ENCODE measurements around the gene MARCHF2.

Gene MARCHF2

GRCh38 chr19:8444677-8445487 lies 31.8 kb downstream of the MARCHF2 start, which contains the start of gene HNRNPM:
Gene HNRNPM (plus strand): TSS chr19:8444975. CDS start chr19:8444999, 24 bp downstream.
- peak; percentile 47; the same call in 1 of the 2 replicates for TF ChIP-seq TEAD4 (IDR thresholded peaks at IDR 0.05)
- TF ChIP-seq TCF12 (IDR thresholded peaks at IDR 0.05; ENCODE audit: low read depth), result peak; percentile 35; the same call in 1 of the 2 replicates
- TF ChIP-seq, protein P1, sequence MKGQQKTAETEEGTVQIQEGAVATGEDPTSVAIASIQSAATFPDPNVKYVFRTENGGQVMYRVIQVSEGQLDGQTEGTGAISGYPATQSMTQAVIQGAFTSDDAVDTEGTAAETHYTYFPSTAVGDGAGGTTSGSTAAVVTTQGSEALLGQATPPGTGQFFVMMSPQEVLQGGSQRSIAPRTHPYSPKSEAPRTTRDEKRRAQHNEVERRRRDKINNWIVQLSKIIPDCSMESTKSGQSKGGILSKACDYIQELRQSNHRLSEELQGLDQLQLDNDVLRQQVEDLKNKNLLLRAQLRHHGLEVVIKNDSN (IDR thresholded peaks at IDR 0.05), result peak; percentile 97
- TF ChIP-seq, protein P2, sequence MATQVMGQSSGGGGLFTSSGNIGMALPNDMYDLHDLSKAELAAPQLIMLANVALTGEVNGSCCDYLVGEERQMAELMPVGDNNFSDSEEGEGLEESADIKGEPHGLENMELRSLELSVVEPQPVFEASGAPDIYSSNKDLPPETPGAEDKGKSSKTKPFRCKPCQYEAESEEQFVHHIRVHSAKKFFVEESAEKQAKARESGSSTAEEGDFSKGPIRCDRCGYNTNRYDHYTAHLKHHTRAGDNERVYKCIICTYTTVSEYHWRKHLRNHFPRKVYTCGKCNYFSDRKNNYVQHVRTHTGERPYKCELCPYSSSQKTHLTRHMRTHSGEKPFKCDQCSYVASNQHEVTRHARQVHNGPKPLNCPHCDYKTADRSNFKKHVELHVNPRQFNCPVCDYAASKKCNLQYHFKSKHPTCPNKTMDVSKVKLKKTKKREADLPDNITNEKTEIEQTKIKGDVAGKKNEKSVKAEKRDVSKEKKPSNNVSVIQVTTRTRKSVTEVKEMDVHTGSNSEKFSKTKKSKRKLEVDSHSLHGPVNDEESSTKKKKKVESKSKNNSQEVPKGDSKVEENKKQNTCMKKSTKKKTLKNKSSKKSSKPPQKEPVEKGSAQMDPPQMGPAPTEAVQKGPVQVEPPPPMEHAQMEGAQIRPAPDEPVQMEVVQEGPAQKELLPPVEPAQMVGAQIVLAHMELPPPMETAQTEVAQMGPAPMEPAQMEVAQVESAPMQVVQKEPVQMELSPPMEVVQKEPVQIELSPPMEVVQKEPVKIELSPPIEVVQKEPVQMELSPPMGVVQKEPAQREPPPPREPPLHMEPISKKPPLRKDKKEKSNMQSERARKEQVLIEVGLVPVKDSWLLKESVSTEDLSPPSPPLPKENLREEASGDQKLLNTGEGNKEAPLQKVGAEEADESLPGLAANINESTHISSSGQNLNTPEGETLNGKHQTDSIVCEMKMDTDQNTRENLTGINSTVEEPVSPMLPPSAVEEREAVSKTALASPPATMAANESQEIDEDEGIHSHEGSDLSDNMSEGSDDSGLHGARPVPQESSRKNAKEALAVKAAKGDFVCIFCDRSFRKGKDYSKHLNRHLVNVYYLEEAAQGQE (IDR thresholded peaks at IDR 0.05; ENCODE audit: low read depth), result 0 out of 2 replicates have a peak, but pooled peaks have one; percentile 13
- TF ChIP-seq CREB1 (IDR thresholded peaks at IDR 0.05; ENCODE audit: low read depth), result no peak
- peak; percentile 98 for TF ChIP-seq YY1 (IDR thresholded peaks at IDR 0.05; ENCODE audit: low read depth)
- TF ChIP-seq TAF1 (IDR thresholded peaks at IDR 0.05; ENCODE audit: low read depth), result peak; percentile 98
- TF ChIP-seq, protein P3, sequence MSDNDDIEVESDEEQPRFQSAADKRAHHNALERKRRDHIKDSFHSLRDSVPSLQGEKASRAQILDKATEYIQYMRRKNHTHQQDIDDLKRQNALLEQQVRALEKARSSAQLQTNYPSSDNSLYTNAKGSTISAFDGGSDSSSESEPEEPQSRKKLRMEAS (IDR thresholded peaks at IDR 0.05), result peak; percentile 76
- no peak for TF ChIP-seq CEBPB (IDR thresholded peaks at IDR 0.05)
- peak; percentile 45; the same call in 1 of the 2 replicates for TF ChIP-seq EGR1 (IDR thresholded peaks at IDR 0.05)

DNA sequence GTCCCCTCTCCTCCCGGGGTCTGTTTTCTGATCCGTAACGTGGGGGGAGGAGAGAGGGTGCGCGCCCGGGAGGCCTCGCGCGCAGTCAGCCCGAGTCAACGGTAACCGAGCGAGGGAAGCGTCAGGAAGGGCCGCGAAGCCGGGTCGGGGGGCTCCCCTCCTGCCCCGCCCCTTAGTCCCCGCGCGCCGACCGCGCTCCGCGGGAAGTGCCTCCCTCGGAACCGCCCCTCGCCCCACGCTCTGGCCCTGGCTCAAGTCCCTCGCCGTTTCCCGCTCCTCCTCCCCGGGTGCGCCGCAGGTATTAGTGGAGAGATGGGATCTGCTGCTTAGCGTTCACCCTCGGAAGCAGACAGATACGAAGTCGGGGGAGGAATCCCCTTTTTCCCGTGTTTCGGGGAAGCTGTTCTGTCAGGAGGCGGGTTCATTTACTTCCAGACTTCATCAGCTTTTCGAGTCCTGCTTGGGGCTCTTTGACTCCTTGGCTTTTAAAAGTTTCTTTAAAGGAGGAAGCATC lies 32.4 kb downstream of the MARCHF2 start:
- TF ChIP-seq EGR1 (IDR thresholded peaks at IDR 0.05) (no peak), NFIC (IDR thresholded peaks at IDR 0.05) (peak; percentile 55; the same call in 1 of the 2 replicates), ZBTB7A (IDR thresholded peaks at IDR 0.05; ENCODE audit: low read depth) (peak; percentile 85)
- TF ChIP-seq, protein P3 (IDR thresholded peaks at IDR 0.05), result peak; percentile 68

- TF ChIP-seq FOXM1 (IDR thresholded peaks at IDR 0.05; ENCODE audit: borderline replicate concordance, low read depth) (no peak), YY1 (IDR thresholded peaks at IDR 0.05; ENCODE audit: low read depth) (no peak), NFIC (IDR thresholded peaks at IDR 0.05) (no peak), EP300 (IDR thresholded peaks at IDR 0.05; ENCODE audit: borderline replicate concordance) (no peak), ZBTB7A (IDR thresholded peaks at IDR 0.05; ENCODE audit: low read depth) (no peak), TEAD4 (IDR thresholded peaks at IDR 0.05) (no peak), CREB1 (IDR thresholded peaks at IDR 0.05; ENCODE audit: low read depth) (no peak), TAF1 (IDR thresholded peaks at IDR 0.05; ENCODE audit: low read depth) (no peak), RAD21 (IDR thresholded peaks at IDR 0.05; ENCODE audit: low read depth) (no peak), EGR1 (IDR thresholded peaks at IDR 0.05) (no peak), TCF12 (IDR thresholded peaks at IDR 0.05; ENCODE audit: low read depth) (no peak), CEBPB (IDR thresholded peaks at IDR 0.05) (no peak)
- TF ChIP-seq, protein P2 (IDR thresholded peaks at IDR 0.05; ENCODE audit: low read depth), result no peak
- TF ChIP-seq, protein P3 (IDR thresholded peaks at IDR 0.05), result no peak
- TF ChIP-seq, protein P1 (IDR thresholded peaks at IDR 0.05), result no peak
These were observed 33.1 kb downstream of the MARCHF2 start for GRCh38 chr19:8446061-8446709.

DNA sequence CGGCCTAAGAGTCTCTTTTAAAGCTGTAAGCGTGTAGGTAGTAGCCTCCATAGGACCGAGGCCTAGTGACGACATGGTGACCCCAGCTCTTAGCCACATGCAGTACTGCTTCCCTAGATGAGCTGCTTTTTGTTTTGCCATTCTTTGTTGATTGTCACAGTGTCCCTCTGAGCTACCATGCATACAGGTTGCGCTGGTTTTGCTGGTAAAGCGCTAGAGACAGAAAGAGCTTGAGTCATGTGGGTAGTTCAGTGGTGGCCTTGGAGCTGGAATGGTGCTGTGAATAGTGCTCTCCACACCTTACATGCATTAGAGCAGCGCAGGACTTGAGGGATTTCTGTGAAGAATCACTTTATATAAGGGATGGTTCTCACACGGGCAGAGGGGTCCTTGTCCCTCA lies 36.7 kb downstream of the MARCHF2 start:
- TF ChIP-seq EP300 (IDR thresholded peaks at IDR 0.05; ENCODE audit: borderline replicate concordance), result no peak
- TF ChIP-seq, protein P1 (IDR thresholded peaks at IDR 0.05), result no peak
- TF ChIP-seq FOXM1 (IDR thresholded peaks at IDR 0.05; ENCODE audit: borderline replicate concordance, low read depth), result no peak
- TF ChIP-seq, protein P2 (IDR thresholded peaks at IDR 0.05; ENCODE audit: low read depth), result no peak
- TF ChIP-seq EGR1 (IDR thresholded peaks at IDR 0.05), result no peak
- no peak for TF ChIP-seq RAD21 (IDR thresholded peaks at IDR 0.05; ENCODE audit: low read depth)
- TF ChIP-seq, protein P3 (IDR thresholded peaks at IDR 0.05), result no peak
- no peak for TF ChIP-seq TAF1 (IDR thresholded peaks at IDR 0.05; ENCODE audit: low read depth)
- no peak for TF ChIP-seq ZBTB7A (IDR thresholded peaks at IDR 0.05; ENCODE audit: low read depth)
- no peak for TF ChIP-seq CREB1 (IDR thresholded peaks at IDR 0.05; ENCODE audit: low read depth)
- TF ChIP-seq NFIC (IDR thresholded peaks at IDR 0.05), result no peak
- no peak for TF ChIP-seq YY1 (IDR thresholded peaks at IDR 0.05; ENCODE audit: low read depth)

Data from Ishikawa (cell line).